HepG2 (cell line): Measurements from ENCODE around the gene GINS3. TPM values are rescaled to one million over a fixed set of nuclear protein-coding genes. Genes with fewer than 3 reads are reported as not detected.
A peak's percentile ranks its signal among the peaks of the same experiment; 100 is the strongest.

ENCODE experiments used
- AKAP8 ChIP-seq: sonication (generic); formaldehyde crosslinking; IDR thresholded peaks from 2 replicates; pipeline ENCODE4 v1.5.1; 2020; ENCODE audit warnings: mild to moderate bottlenecking, missing genetic modification reagents
- ARNT ChIP-seq: fragments of 450-650 bp; IDR thresholded peaks from 2 replicates; pipeline ENCODE4 v1.6.1; 2017
- ERF ChIP-seq: IDR thresholded peaks from 2 replicates; pipeline ENCODE4 v1.6.1; 2018; ENCODE audit warnings: missing biosample characterization, missing genetic modification reagents
- GABPA ChIP-seq, 2 experiments: IDR thresholded peaks; 2 replicates each; pipeline ENCODE4 v1.6.1; 2011 to 2016; ENCODE audit warnings: low read depth in 2 of 2, low read length in 1 of 2, missing biosample characterization in 1 of 2, missing genetic modification characterization in 1 of 2
- GATAD2A ChIP-seq: IDR thresholded peaks from 2 replicates; pipeline ENCODE4 v1.6.1; 2016
- MAFF ChIP-seq: IDR thresholded peaks from 2 replicates; pipeline ENCODE4 v1.6.1; 2011; ENCODE audit warnings: low read depth, low read length, improper control_type of control experiment
- PTBP1 ChIP-seq: fragments of 200-400 bp; formaldehyde crosslinking; IDR thresholded peaks from 2 replicates; pipeline ENCODE4 v1.6.1; 2018; ENCODE audit warnings: low read length, low read depth; ENCODE audit not compliant: poor library complexity, severe bottlenecking
- RBM22 ChIP-seq: fragments of 200-400 bp; formaldehyde crosslinking; optimal IDR thresholded peaks from 2 replicates; pipeline ENCODE3; 2017; ENCODE audit warnings: mild to moderate bottlenecking, low read length, moderate library complexity
- TBP ChIP-seq: sonication (generic); formaldehyde crosslinking; IDR thresholded peaks from 2 replicates; pipeline ENCODE4 v1.5.0; 2020; ENCODE audit warnings: missing genetic modification reagents
- ZBTB3 ChIP-seq: sonication (generic); formaldehyde crosslinking; IDR thresholded peaks from 2 replicates; pipeline ENCODE4 v1.4.0; 2020; ENCODE audit warnings: low read depth, mild to moderate bottlenecking, moderate library complexity, missing genetic modification reagents, borderline replicate concordance
- ZNF292 ChIP-seq: sonication (generic); formaldehyde crosslinking; IDR thresholded peaks from 2 replicates; pipeline ENCODE4 v1.8.1; 2022; ENCODE audit warnings: mild to moderate bottlenecking, low read depth, missing genetic modification reagents, borderline replicate concordance
- ZNF317 ChIP-seq: sonication (generic); formaldehyde crosslinking; IDR thresholded peaks from 2 replicates; pipeline ENCODE4 v1.5.0; 2020; ENCODE audit warnings: mild to moderate bottlenecking, missing genetic modification reagents
- ZNF619 ChIP-seq: sonication (generic); formaldehyde crosslinking; IDR thresholded peaks from 2 replicates; pipeline ENCODE4 v1.4.0; 2020; ENCODE audit warnings: mild to moderate bottlenecking, missing genetic modification reagents
- ZNF780A ChIP-seq: sonication (generic); formaldehyde crosslinking; IDR thresholded peaks from 2 replicates; pipeline ENCODE4 v1.8.0; 2022; ENCODE audit warnings: mild to moderate bottlenecking, missing genetic modification reagents, moderate library complexity
- ZSCAN12 ChIP-seq: sonication (generic); formaldehyde crosslinking; IDR thresholded peaks from 2 replicates; pipeline ENCODE4 v1.9.0; 2021; ENCODE audit warnings: mild to moderate bottlenecking, missing genetic modification reagents
- polyA plus RNA-seq, 8 experiments: library from polyadenylated mRNA; depleted of rRNA in 3 of 8; stranded (reverse) in 7 of 8; unstranded in 1 of 8; fragments of >200 nt; fragmentation: Illumina TruSeq in 4 of 8; extraction: Trizol in 4 of 8; gene quantifications; 2 replicates each; pipeline versions ENCODE4 v1.2.1 to v1.2.3, GENCODE V29; 2011 to 2016; ENCODE audit warnings: low read depth in 4 of 8, missing spikeins in 1 of 8, mixed read lengths in 1 of 8; ENCODE audit not compliant: insufficient read depth in 1 of 8
- total RNA-seq, 5 experiments: library from RNA; depleted of rRNA; stranded (reverse); fragments of >200 nt; fragmentation: Illumina TruSeq; extraction: Trizol; gene quantifications; 2 replicates each; pipeline ENCODE4 v1.2.3, GENCODE V29; 2016; ENCODE audit warnings: low read depth in 1 of 5
- TF ChIP-seq, protein P1 (sequence below): sonication (generic); formaldehyde crosslinking; IDR thresholded peaks from 2 replicates; pipeline ENCODE4 v1.4.0; 2020; ENCODE audit warnings: missing genetic modification reagents
- TF ChIP-seq, protein P2 (sequence below): sonication (generic); formaldehyde crosslinking; IDR thresholded peaks from 2 replicates; pipeline ENCODE4 v1.5.0; 2020; ENCODE audit warnings: missing genetic modification reagents
- TF ChIP-seq, protein P3 (sequence below): sonication (generic); formaldehyde crosslinking; IDR thresholded peaks from 2 replicates; pipeline ENCODE4 v1.4.0; 2020; ENCODE audit warnings: missing genetic modification reagents
- TF ChIP-seq, protein P4 (sequence below): sonication (generic); formaldehyde crosslinking; IDR thresholded peaks from 2 replicates; pipeline ENCODE4 v1.4.0; 2020; ENCODE audit warnings: mild to moderate bottlenecking, missing genetic modification reagents

Gene GINS3
- total and polyA plus RNA-seq, 2 of the 13 experiments (the other 11 are each of a cell fraction or from before 2014, with no cell fraction given) = 6.5 to 19.3 TPM

DNA sequence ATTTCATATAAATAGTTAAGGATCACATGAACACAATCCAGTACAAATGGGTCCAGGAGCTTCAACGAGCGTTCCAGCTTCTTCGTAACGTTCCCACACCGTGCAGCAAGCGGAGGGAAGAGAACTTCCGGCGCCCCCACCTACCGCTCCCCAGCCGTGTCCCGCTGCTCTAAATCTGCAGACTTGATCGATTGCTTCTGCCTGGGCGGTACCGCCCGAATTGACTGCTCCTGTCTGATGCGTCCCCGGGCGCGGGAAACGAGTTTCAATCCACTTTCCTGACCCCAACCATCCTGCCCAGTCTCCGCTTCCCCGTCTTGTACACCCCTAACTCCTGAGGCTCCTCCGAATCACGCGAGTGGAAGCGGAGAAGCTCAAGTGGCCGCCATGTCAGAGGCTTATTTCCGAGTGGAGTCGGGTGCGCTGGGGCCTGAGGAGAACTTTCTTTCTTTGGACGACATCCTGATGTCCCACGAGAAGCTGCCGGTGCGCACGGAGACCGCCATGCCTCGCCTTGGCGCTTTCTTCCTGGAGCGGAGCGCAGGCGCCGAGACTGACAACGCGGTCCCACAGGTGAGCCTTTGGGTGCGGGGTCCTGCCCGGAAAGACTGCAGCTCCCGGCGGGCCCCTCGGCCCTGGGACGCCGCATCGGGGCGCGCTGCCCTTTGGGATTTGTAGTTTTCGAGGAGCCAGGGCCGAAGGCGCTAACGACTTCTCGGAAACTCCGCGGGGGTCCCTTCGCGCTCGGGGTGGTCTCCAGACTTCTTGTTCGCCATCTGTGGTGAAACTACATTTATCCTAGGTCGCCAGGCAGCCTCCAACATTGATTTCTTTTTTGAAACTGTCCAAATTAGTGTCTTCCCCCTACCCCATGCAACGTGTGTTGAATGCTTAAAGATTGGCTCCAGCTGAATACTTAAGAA lies at the start of gene GINS3 (continued):
- peak; percentile 80; the same call in 1 of the 2 replicates for TF ChIP-seq TBP
- TF ChIP-seq PTBP1 = no peak
- TF ChIP-seq ZNF292 (CRISPR knock-in tag) = peak; percentile 70; the same call in 1 of the 2 replicates
- peak; percentile 63 for TF ChIP-seq GABPA (IDR thresholded peaks at IDR 0.05; ENCODE audit: low read depth, low read length)
- peak; percentile 85 for TF ChIP-seq GABPA (CRISPR knock-in tag; IDR thresholded peaks at IDR 0.05; ENCODE audit: low read depth)
- TF ChIP-seq AKAP8 = no peak; the same call in none of the 2 replicates
- TF ChIP-seq ZSCAN12 (CRISPR knock-in tag) = no peak
- TF ChIP-seq, protein P1, sequence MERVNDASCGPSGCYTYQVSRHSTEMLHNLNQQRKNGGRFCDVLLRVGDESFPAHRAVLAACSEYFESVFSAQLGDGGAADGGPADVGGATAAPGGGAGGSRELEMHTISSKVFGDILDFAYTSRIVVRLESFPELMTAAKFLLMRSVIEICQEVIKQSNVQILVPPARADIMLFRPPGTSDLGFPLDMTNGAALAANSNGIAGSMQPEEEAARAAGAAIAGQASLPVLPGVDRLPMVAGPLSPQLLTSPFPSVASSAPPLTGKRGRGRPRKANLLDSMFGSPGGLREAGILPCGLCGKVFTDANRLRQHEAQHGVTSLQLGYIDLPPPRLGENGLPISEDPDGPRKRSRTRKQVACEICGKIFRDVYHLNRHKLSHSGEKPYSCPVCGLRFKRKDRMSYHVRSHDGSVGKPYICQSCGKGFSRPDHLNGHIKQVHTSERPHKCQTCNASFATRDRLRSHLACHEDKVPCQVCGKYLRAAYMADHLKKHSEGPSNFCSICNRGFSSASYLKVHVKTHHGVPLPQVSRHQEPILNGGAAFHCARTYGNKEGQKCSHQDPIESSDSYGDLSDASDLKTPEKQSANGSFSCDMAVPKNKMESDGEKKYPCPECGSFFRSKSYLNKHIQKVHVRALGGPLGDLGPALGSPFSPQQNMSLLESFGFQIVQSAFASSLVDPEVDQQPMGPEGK (CRISPR knock-in tag) = peak; percentile 99
- TF ChIP-seq, protein P2, sequence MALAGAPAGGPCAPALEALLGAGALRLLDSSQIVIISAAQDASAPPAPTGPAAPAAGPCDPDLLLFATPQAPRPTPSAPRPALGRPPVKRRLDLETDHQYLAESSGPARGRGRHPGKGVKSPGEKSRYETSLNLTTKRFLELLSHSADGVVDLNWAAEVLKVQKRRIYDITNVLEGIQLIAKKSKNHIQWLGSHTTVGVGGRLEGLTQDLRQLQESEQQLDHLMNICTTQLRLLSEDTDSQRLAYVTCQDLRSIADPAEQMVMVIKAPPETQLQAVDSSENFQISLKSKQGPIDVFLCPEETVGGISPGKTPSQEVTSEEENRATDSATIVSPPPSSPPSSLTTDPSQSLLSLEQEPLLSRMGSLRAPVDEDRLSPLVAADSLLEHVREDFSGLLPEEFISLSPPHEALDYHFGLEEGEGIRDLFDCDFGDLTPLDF = peak; percentile 100
- no peak; the same call in 1 of the 2 replicates for TF ChIP-seq ZBTB3 (CRISPR knock-in tag)
- TF ChIP-seq, protein P3, sequence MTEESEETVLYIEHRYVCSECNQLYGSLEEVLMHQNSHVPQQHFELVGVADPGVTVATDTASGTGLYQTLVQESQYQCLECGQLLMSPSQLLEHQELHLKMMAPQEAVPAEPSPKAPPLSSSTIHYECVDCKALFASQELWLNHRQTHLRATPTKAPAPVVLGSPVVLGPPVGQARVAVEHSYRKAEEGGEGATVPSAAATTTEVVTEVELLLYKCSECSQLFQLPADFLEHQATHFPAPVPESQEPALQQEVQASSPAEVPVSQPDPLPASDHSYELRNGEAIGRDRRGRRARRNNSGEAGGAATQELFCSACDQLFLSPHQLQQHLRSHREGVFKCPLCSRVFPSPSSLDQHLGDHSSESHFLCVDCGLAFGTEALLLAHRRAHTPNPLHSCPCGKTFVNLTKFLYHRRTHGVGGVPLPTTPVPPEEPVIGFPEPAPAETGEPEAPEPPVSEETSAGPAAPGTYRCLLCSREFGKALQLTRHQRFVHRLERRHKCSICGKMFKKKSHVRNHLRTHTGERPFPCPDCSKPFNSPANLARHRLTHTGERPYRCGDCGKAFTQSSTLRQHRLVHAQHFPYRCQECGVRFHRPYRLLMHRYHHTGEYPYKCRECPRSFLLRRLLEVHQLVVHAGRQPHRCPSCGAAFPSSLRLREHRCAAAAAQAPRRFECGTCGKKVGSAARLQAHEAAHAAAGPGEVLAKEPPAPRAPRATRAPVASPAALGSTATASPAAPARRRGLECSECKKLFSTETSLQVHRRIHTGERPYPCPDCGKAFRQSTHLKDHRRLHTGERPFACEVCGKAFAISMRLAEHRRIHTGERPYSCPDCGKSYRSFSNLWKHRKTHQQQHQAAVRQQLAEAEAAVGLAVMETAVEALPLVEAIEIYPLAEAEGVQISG (CRISPR knock-in tag) = peak; percentile 93
- TF ChIP-seq ZNF780A (CRISPR knock-in tag) = peak; percentile 81; the same call in 1 of the 2 replicates
- TF ChIP-seq ZNF317 (CRISPR knock-in tag) = peak; percentile 58; the same call in 1 of the 2 replicates
- peak; percentile 77 for TF ChIP-seq ERF (CRISPR knock-in tag)
- TF ChIP-seq GATAD2A (CRISPR knock-in tag) = peak; percentile 87
- TF ChIP-seq, protein P4, sequence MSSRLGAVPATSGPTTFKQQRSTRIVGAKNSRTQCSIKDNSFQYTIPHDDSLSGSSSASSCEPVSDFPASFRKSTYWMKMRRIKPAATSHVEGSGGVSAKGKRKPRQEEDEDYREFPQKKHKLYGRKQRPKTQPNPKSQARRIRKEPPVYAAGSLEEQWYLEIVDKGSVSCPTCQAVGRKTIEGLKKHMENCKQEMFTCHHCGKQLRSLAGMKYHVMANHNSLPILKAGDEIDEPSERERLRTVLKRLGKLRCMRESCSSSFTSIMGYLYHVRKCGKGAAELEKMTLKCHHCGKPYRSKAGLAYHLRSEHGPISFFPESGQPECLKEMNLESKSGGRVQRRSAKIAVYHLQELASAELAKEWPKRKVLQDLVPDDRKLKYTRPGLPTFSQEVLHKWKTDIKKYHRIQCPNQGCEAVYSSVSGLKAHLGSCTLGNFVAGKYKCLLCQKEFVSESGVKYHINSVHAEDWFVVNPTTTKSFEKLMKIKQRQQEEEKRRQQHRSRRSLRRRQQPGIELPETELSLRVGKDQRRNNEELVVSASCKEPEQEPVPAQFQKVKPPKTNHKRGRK (CRISPR knock-in tag) = 0 out of 2 replicates have a peak, but pooled peaks have one; percentile 55
- TF ChIP-seq RBM22 = peak; percentile 48
- TF ChIP-seq MAFF = peak; percentile 40; the same call in 1 of the 2 replicates
- TF ChIP-seq ZNF619 (CRISPR knock-in tag) = peak; percentile 84
- no peak for TF ChIP-seq ARNT
